NCI-H345 treated with DMSO at 0.1 percent for 48 hours (cell line): ENCODE measurements around the gene CORO6.

Experiments
- DNase-seq: peaks from one replicate; lab custom pipeline; 2025; ENCODE audit not compliant: unreplicated experiment; lab: John Stamatoyannopoulos, UW

The CORO6 gene

GRCh38 chr17:29591737-29592608 lies 30.7 kb downstream of the CORO6 start:
- peak; percentile 94 for DNase-seq

GRCh38 chr17:29591146-29591736 lies 31.5 kb downstream of the CORO6 start:
- DNase-seq = peak; percentile 75

- peak; percentile 46 for DNase-seq
Measured at GRCh38 chr17:29590411-29591145, 32.1 kb downstream of the CORO6 start.

- peak; percentile 72 for DNase-seq
Measured at GRCh38 chr17:29589524-29590410, 32.9 kb downstream of the CORO6 start, which contains the start of gene GIT1. TSS of gene GIT1 (minus strand) at chr17:29589648. CDS start at chr17:29589378, 270 bp downstream.

GRCh38 chr17:29588562-29589411 lies 33.9 kb downstream of the CORO6 start:
- DNase-seq = peak; percentile 4

GRCh38 chr17:29588017-29588561 lies 34.6 kb downstream of the CORO6 start:
- DNase-seq = no peak

GRCh38 chr17:29587591-29587990 lies 35.1 kb downstream of the CORO6 start:
- no peak for DNase-seq

- DNase-seq = no peak
Measured at GRCh38 chr17:29586676-29587469, 35.8 kb downstream of the CORO6 start.

GRCh38 chr17:29585080-29585751 lies 37.5 kb downstream of the CORO6 start:
- no peak for DNase-seq

- no peak for DNase-seq
Measured at GRCh38 chr17:29584452-29585079, 38.1 kb downstream of the CORO6 start.

GRCh38 chr17:29583324-29584248 lies 39.1 kb downstream of the CORO6 start:
- DNase-seq = no peak

- no peak for DNase-seq
Measured at GRCh38 chr17:29582772-29583171, 39.9 kb downstream of the CORO6 start.

- DNase-seq = no peak
Measured at GRCh38 chr17:29582254-29582765, 40.4 kb downstream of the CORO6 start.

- no peak for DNase-seq
Measured at GRCh38 chr17:29581583-29582253, 41.0 kb downstream of the CORO6 start.

- DNase-seq = peak; percentile 53
Measured at GRCh38 chr17:29579866-29580771, 42.6 kb downstream of the CORO6 start.
